HepG2 (cell line): ENCODE measurements around the gene KRTAP10-9. TPM values are rescaled to one million over a fixed set of nuclear protein-coding genes. Genes with fewer than 3 reads are reported as not detected.

Experiments
- ARNT ChIP-seq: fragments of 450-650 bp; IDR thresholded peaks from 2 replicates; pipeline ENCODE4 v1.6.1; 2017
- GLI4 ChIP-seq: sonication (generic); formaldehyde crosslinking; IDR thresholded peaks from 2 replicates; pipeline ENCODE4 v1.5.1; 2020; ENCODE audit warnings: missing genetic modification reagents, mild to moderate bottlenecking, moderate library complexity, borderline replicate concordance
- HBP1 ChIP-seq: IDR thresholded peaks from 2 replicates; pipeline ENCODE4 v1.6.1; 2016; ENCODE audit warnings: low read depth, control low read depth
- HDAC6 ChIP-seq: fragments of 200-600 bp; sonication (generic); IDR thresholded peaks from 2 replicates; pipeline ENCODE4 v1.7.0; 2017; ENCODE audit warnings: mild to moderate bottlenecking, antibody characterized with exemption, low read length, low read depth
- HNRNPK ChIP-seq: fragments of 200-400 bp; formaldehyde crosslinking; IDR thresholded peaks from 2 replicates; pipeline ENCODE4 v1.6.1; 2018; ENCODE audit warnings: low read length, low read depth, moderate library complexity, mild to moderate bottlenecking; ENCODE audit not compliant: poor library complexity, severe bottlenecking
- LBX2 ChIP-seq: sonication (generic); formaldehyde crosslinking; IDR thresholded peaks from 2 replicates; pipeline ENCODE4 v1.5.0; 2020; ENCODE audit warnings: missing genetic modification reagents, mild to moderate bottlenecking, borderline replicate concordance
- NR3C1 ChIP-seq: sonication (generic); formaldehyde crosslinking; IDR thresholded peaks from 2 replicates; pipeline ENCODE4 v1.4.0; 2020; ENCODE audit warnings: missing genetic modification reagents
- POLR2A ChIP-seq, 2 experiments: IDR thresholded peaks; 2 replicates each; pipeline ENCODE4 v1.6.1; 2011; ENCODE audit warnings: low read depth in 2 of 2, low read length in 2 of 2, mild to moderate bottlenecking in 1 of 2, moderate library complexity in 1 of 2; ENCODE audit not compliant: insufficient read depth in 1 of 2
- RARA ChIP-seq: IDR thresholded peaks from 2 replicates; pipeline ENCODE4 v1.6.1; 2016; ENCODE audit warnings: missing genetic modification reagents, missing compliant biosample characterization
- RELA ChIP-seq: sonication (generic); formaldehyde crosslinking; IDR thresholded peaks from 2 replicates; pipeline ENCODE4 v1.4.0; 2020; ENCODE audit warnings: missing genetic modification reagents
- RORA ChIP-seq: sonication (generic); formaldehyde crosslinking; IDR thresholded peaks from 2 replicates; pipeline ENCODE4 v1.5.0; 2020; ENCODE audit warnings: mild to moderate bottlenecking, missing genetic modification reagents, moderate library complexity
- SIX1 ChIP-seq: sonication (generic); formaldehyde crosslinking; IDR thresholded peaks from 2 replicates; pipeline ENCODE4 v1.4.0; 2020; ENCODE audit warnings: missing genetic modification reagents, borderline replicate concordance
- SOX13 ChIP-seq, 3 experiments: fragments of 450-650 bp in 1 of 3; sonication (generic) in 1 of 3; formaldehyde crosslinking in 1 of 3; IDR thresholded peaks in 2 of 3; conservative IDR thresholded peaks in 1 of 3; 2 replicates each; pipeline versions ENCODE4 v1.5.0 to v1.6.1; 2016 to 2020; ENCODE audit warnings: antibody characterized with exemption in 1 of 3, mild to moderate bottlenecking in 1 of 3, missing compliant biosample characterization in 1 of 3, missing genetic modification reagents in 1 of 3, moderate library complexity in 1 of 3
- SRF ChIP-seq: IDR thresholded peaks from 2 replicates; pipeline ENCODE4 v1.6.1; 2011; ENCODE audit warnings: mild to moderate bottlenecking, low read depth, low read length, moderate library complexity
- THRA ChIP-seq: sonication (generic); formaldehyde crosslinking; IDR thresholded peaks from 2 replicates; pipeline ENCODE4 v1.4.0; 2020; ENCODE audit warnings: missing genetic modification reagents, borderline replicate concordance
- TRIM22 ChIP-seq: fragments of 450-650 bp; IDR thresholded peaks from 2 replicates; pipeline ENCODE4 v1.6.1; 2017
- ZBTB38 ChIP-seq: sonication (generic); formaldehyde crosslinking; IDR thresholded peaks from 2 replicates; pipeline ENCODE4 v1.5.1; 2020; ENCODE audit warnings: mild to moderate bottlenecking, missing genetic modification reagents
- ZEB1 ChIP-seq: IDR thresholded peaks from 2 replicates; pipeline ENCODE4 v1.6.1; 2012; ENCODE audit warnings: mild to moderate bottlenecking, low read depth, inconsistent platforms; ENCODE audit not compliant: insufficient replicate concordance
- ZNF101 ChIP-seq: sonication (generic); formaldehyde crosslinking; IDR thresholded peaks from 2 replicates; pipeline ENCODE4 v1.4.0; 2020; ENCODE audit warnings: mild to moderate bottlenecking, low read depth, missing genetic modification reagents, borderline replicate concordance
- ZNF264 ChIP-seq: sonication (generic); formaldehyde crosslinking; IDR thresholded peaks from 2 replicates; pipeline ENCODE4 v1.4.0; 2020; ENCODE audit warnings: missing genetic modification reagents
- ZNF44 ChIP-seq: sonication (generic); formaldehyde crosslinking; IDR thresholded peaks from 2 replicates; pipeline ENCODE4 v1.5.1; 2020; ENCODE audit warnings: mild to moderate bottlenecking, missing genetic modification reagents
- ZNF562 ChIP-seq: sonication (generic); formaldehyde crosslinking; IDR thresholded peaks from 2 replicates; pipeline ENCODE4 v1.8.0; 2022; ENCODE audit warnings: missing genetic modification reagents, borderline replicate concordance
- ZNF678 ChIP-seq: sonication (generic); formaldehyde crosslinking; IDR thresholded peaks from 2 replicates; pipeline ENCODE4 v1.4.0; 2020; ENCODE audit warnings: mild to moderate bottlenecking, missing genetic modification reagents
- ZNF780A ChIP-seq: sonication (generic); formaldehyde crosslinking; IDR thresholded peaks from 2 replicates; pipeline ENCODE4 v1.8.0; 2022; ENCODE audit warnings: mild to moderate bottlenecking, missing genetic modification reagents, moderate library complexity
- polyA plus RNA-seq, 8 experiments: library from polyadenylated mRNA; depleted of rRNA in 3 of 8; stranded (reverse) in 7 of 8; unstranded in 1 of 8; fragments of >200 nt; fragmentation: Illumina TruSeq in 4 of 8; extraction: Trizol in 4 of 8; gene quantifications; 2 replicates each; pipeline versions ENCODE4 v1.2.1 to v1.2.3, GENCODE V29; 2011 to 2016; ENCODE audit warnings: low read depth in 4 of 8, missing spikeins in 1 of 8, mixed read lengths in 1 of 8; ENCODE audit not compliant: insufficient read depth in 1 of 8
- total RNA-seq, 5 experiments: library from RNA; depleted of rRNA; stranded (reverse); fragments of >200 nt; fragmentation: Illumina TruSeq; extraction: Trizol; gene quantifications; 2 replicates each; pipeline ENCODE4 v1.2.3, GENCODE V29; 2016; ENCODE audit warnings: low read depth in 1 of 5

The KRTAP10-9 gene
- total and polyA plus RNA-seq, 2 of the 13 experiments (the other 11 are each of a cell fraction or from before 2014, with no cell fraction given) = not detected

GRCh38 chr21:44593598-44594405 is 33.1 kb upstream of the KRTAP10-9 start (continued):
- no peak for TF ChIP-seq ZNF101 (CRISPR knock-in tag)
- TF ChIP-seq ZNF678 (CRISPR knock-in tag) = no peak
- peak; percentile 71 for TF ChIP-seq ZBTB38 (CRISPR knock-in tag)
- peak; percentile 83 for TF ChIP-seq ZNF264 (CRISPR knock-in tag)
- TF ChIP-seq ARNT = no peak
- TF ChIP-seq LBX2 (CRISPR knock-in tag) = no peak; the same call in 1 of the 2 replicates
- no peak for TF ChIP-seq ZNF562
- TF ChIP-seq TRIM22 = no peak
- TF ChIP-seq HDAC6 = no peak
- peak; percentile 100 for TF ChIP-seq SIX1 (CRISPR knock-in tag)
- TF ChIP-seq ZEB1 = no peak
- no peak for TF ChIP-seq RORA
- TF ChIP-seq ZNF780A (CRISPR knock-in tag) = no peak
- TF ChIP-seq POLR2A (IDR thresholded peaks at IDR 0.05; ENCODE audit: insufficient read depth in 1 of 2, low read depth in 2 of 2, low read length in 2 of 2) = peak in 1 of 2 experiments; percentile 40; a peak in 1 of 4 replicates
- no peak for TF ChIP-seq ZNF44 (CRISPR knock-in tag)
- peak; percentile 18; the same call in 1 of the 2 replicates for TF ChIP-seq SOX13 (IDR thresholded peaks at IDR 0.05)
- TF ChIP-seq SOX13 (CRISPR knock-in tag; conservative IDR thresholded peaks at IDR 0.05 in 1 of 2, IDR thresholded peaks at IDR 0.05 in 1 of 2) = peak in 1 of 2 experiments; percentile 58; a peak in 2 of 4 replicates
- TF ChIP-seq HBP1 (CRISPR knock-in tag) = 0 out of 2 replicates have a peak, but pooled peaks have one; percentile 59
- no peak for TF ChIP-seq SRF
- TF ChIP-seq NR3C1 (CRISPR knock-in tag) = no peak
- peak; percentile 66; the same call in 1 of the 2 replicates for TF ChIP-seq THRA
- TF ChIP-seq RARA (CRISPR knock-in tag) = peak; percentile 82
- TF ChIP-seq GLI4 = 0 out of 2 replicates have a peak, but pooled peaks have one; percentile 38
- no peak for TF ChIP-seq HNRNPK
- TF ChIP-seq RELA (CRISPR knock-in tag) = no peak
